H9 (cell line): ENCODE measurements around the gene IKZF1. TPM values are rescaled to one million over a fixed set of nuclear protein-coding genes. Genes with fewer than 3 reads are reported as not detected.

Source experiments
- DNase-seq: peaks from one replicate; pipeline ENCODE4 v3.0.0-alpha.2; 2017
- H2AFZ ChIP-seq: one replicate; pipeline ENCODE4 v1.6.1; 2013; ENCODE audit warnings: mild to moderate bottlenecking, low read length, control low read depth, moderate library complexity
- H2AK5ac ChIP-seq: 2 replicates; pipeline ENCODE4 v1.6.1; 2013; ENCODE audit warnings: low read length, control low read depth, mixed read lengths; ENCODE audit not compliant: insufficient read length
- H2BK120ac ChIP-seq: one replicate; pipeline ENCODE4 v1.6.1; 2013; ENCODE audit warnings: low read depth, mild to moderate bottlenecking, low read length, control low read depth, inconsistent platforms; ENCODE audit not compliant: poor library complexity, severe bottlenecking
- H2BK12ac ChIP-seq: 2 replicates; pipeline ENCODE4 v1.6.1; 2013; ENCODE audit warnings: low read length, control low read depth, mixed read lengths, low read depth; ENCODE audit not compliant: insufficient read length
- H2BK15ac ChIP-seq: 2 replicates; pipeline ENCODE4 v1.6.1; 2013; ENCODE audit warnings: low read depth, low read length, control low read depth
- H2BK20ac ChIP-seq: one replicate; pipeline ENCODE4 v1.6.1; 2013; ENCODE audit warnings: low read depth, mild to moderate bottlenecking, low read length, control low read depth, inconsistent platforms; ENCODE audit not compliant: poor library complexity, severe bottlenecking
- H2BK5ac ChIP-seq: 2 replicates; pipeline ENCODE4 v1.6.1; 2013; ENCODE audit warnings: low read length, control low read depth, mixed read lengths; ENCODE audit not compliant: insufficient read length
- H3K14ac ChIP-seq: 2 replicates; pipeline ENCODE4 v1.6.1; 2013; ENCODE audit warnings: low read length, control low read depth; ENCODE audit not compliant: insufficient read depth
- H3K18ac ChIP-seq: 2 replicates; pipeline ENCODE4 v1.6.1; 2013; ENCODE audit warnings: low read depth, mild to moderate bottlenecking, mixed read lengths, low read length, control low read depth; ENCODE audit not compliant: insufficient read length
- H3K23ac ChIP-seq: 2 replicates; pipeline ENCODE4 v1.6.1; 2013; ENCODE audit warnings: low read length, control low read depth, mixed read lengths, low read depth; ENCODE audit not compliant: insufficient read length
- H3K23me2 ChIP-seq: 2 replicates; pipeline ENCODE4 v1.6.1; 2013; ENCODE audit warnings: low read depth, mild to moderate bottlenecking, mixed read lengths, low read length, control low read depth; ENCODE audit not compliant: insufficient read length, poor library complexity, severe bottlenecking
- H3K27ac ChIP-seq: 2 replicates; pipeline ENCODE4 v1.5.1; 2013; ENCODE audit warnings: low read length, control low read depth, mixed read lengths, low read depth; ENCODE audit not compliant: insufficient read length
- H3K27me3 ChIP-seq: 2 replicates; pipeline ENCODE4 v1.6.1; 2013; ENCODE audit warnings: low read length, control low read depth, inconsistent platforms; ENCODE audit not compliant: insufficient read depth
- H3K4ac ChIP-seq: 2 replicates; pipeline ENCODE4 v1.6.1; 2013; ENCODE audit warnings: low read depth, mild to moderate bottlenecking, control low read depth, inconsistent platforms, low read length, moderate library complexity
- H3K4me1 ChIP-seq: 2 replicates; pipeline ENCODE4 v1.6.1; 2013; ENCODE audit warnings: low read length, control low read depth, inconsistent platforms; ENCODE audit not compliant: insufficient read depth
- H3K4me2 ChIP-seq: 2 replicates; pipeline ENCODE4 v1.6.1; 2013; ENCODE audit warnings: low read length, control low read depth, mixed read lengths; ENCODE audit not compliant: insufficient read length, insufficient read depth
- H3K56ac ChIP-seq: 2 replicates; pipeline ENCODE4 v1.6.1; 2013; ENCODE audit warnings: low read depth, mild to moderate bottlenecking, mixed read lengths, low read length, control low read depth; ENCODE audit not compliant: insufficient read length
- H3K79me1 ChIP-seq: 2 replicates; pipeline ENCODE4 v1.6.1; 2013; ENCODE audit warnings: low read depth, mild to moderate bottlenecking, moderate library complexity, low read length, control low read depth, inconsistent platforms; ENCODE audit not compliant: insufficient read depth, poor library complexity, severe bottlenecking
- H3K79me2 ChIP-seq: 2 replicates; pipeline ENCODE4 v1.6.1; 2013; ENCODE audit warnings: low read length, control low read depth, inconsistent platforms; ENCODE audit not compliant: insufficient read depth
- H3K9ac ChIP-seq: 2 replicates; pipeline ENCODE4 v1.6.1; 2013; ENCODE audit warnings: low read length, control low read depth, mixed read lengths; ENCODE audit not compliant: insufficient read length; ENCODE audit errors: extremely low read depth
- H3K9me3 ChIP-seq: one replicate; pipeline ENCODE4 v1.6.1; 2013; ENCODE audit warnings: low read depth, low read length, inconsistent platforms; ENCODE audit not compliant: control insufficient read depth
- H3T11ph ChIP-seq: one replicate; pipeline ENCODE4 v1.6.1; 2013; ENCODE audit warnings: mild to moderate bottlenecking, low read length, control low read depth, inconsistent platforms
- H4K20me1 ChIP-seq: one replicate; pipeline ENCODE4 v1.6.1; 2013; ENCODE audit not compliant: control insufficient read depth, insufficient read length, insufficient read depth
- H4K5ac ChIP-seq: 2 replicates; pipeline ENCODE4 v1.6.1; 2013; ENCODE audit warnings: low read depth, mild to moderate bottlenecking, mixed read lengths, low read length, control low read depth; ENCODE audit not compliant: insufficient read length
- H4K8ac ChIP-seq: replicated peaks from 2 replicates; pipeline ENCODE4 v1.6.1; 2013; ENCODE audit warnings: low read length, control low read depth, mixed read lengths, low read depth; ENCODE audit not compliant: insufficient read length
- H4K91ac ChIP-seq: 2 replicates; pipeline ENCODE4 v1.6.1; 2013; ENCODE audit warnings: low read depth, mild to moderate bottlenecking, moderate library complexity, mixed read lengths, low read length, control low read depth; ENCODE audit not compliant: insufficient read length
- H3K27ac Mint-ChIP-seq, 3 experiments: 2 replicates in 2 of 3; 3 replicates in 1 of 3; pipeline ENCODE4 v1.8.0; 2020 to 2021; ENCODE audit warnings: mixed read lengths in 3 of 3, mild to moderate bottlenecking in 1 of 3, moderate library complexity in 1 of 3
- H3K27me3 Mint-ChIP-seq: 2 replicates; pipeline ENCODE4 v1.8.0; 2021; ENCODE audit warnings: low read depth, mild to moderate bottlenecking, moderate library complexity, mixed read lengths
- H3K36me3 Mint-ChIP-seq, 3 experiments: 2 replicates in 2 of 3; 3 replicates in 1 of 3; pipeline ENCODE4 v1.8.0; 2020 to 2021; ENCODE audit warnings: low read depth in 3 of 3, mixed read lengths in 3 of 3; ENCODE audit not compliant: insufficient read depth in 1 of 3
- H3K4me1 Mint-ChIP-seq, 2 experiments: 2 replicates each; pipeline ENCODE4 v1.8.0; 2020; ENCODE audit warnings: mixed read lengths in 2 of 2
- H3K4me3 Mint-ChIP-seq, 2 experiments: 2 replicates in 1 of 2; 3 replicates in 1 of 2; pipeline ENCODE4 v1.8.0; 2020 to 2021; ENCODE audit warnings: mild to moderate bottlenecking in 2 of 2, mixed read lengths in 2 of 2, moderate library complexity in 1 of 2
- H3K9me3 Mint-ChIP-seq, 2 experiments: 2 replicates in 1 of 2; 3 replicates in 1 of 2; pipeline ENCODE4 v1.8.0; 2020; ENCODE audit warnings: mild to moderate bottlenecking in 2 of 2, mixed read lengths in 2 of 2, moderate library complexity in 1 of 2
- WGBS: extraction: QIAGEN DNeasy Blood & Tissue Kit; methylation state at CpG from one replicate; pipeline ENCODE4 v1.1.7; 2013; ENCODE audit warnings: missing lambda C conversion rate, low lambda C conversion rate, mixed read lengths; ENCODE audit not compliant: insufficient read length; ENCODE audit errors: extremely low coverage; 5-methylcytosine and 5-hydroxymethylcytosine counted together
- total RNA-seq: library from RNA; stranded (reverse); gene quantifications from 2 replicates; pipeline ENCODE4 v1.2.1, GENCODE V29; 2021
- TF ChIP-seq, protein P1 (sequence below): fragments of 200-600 bp; sonication (generic); conservative IDR thresholded peaks from 3 replicates; pipeline ENCODE4 v1.8.0; 2021; ENCODE audit warnings: antibody characterized with exemption, mild to moderate bottlenecking

IKZF1 gene
- total RNA-seq, 1 experiment from 2014 or later: 0.98 TPM

DNA sequence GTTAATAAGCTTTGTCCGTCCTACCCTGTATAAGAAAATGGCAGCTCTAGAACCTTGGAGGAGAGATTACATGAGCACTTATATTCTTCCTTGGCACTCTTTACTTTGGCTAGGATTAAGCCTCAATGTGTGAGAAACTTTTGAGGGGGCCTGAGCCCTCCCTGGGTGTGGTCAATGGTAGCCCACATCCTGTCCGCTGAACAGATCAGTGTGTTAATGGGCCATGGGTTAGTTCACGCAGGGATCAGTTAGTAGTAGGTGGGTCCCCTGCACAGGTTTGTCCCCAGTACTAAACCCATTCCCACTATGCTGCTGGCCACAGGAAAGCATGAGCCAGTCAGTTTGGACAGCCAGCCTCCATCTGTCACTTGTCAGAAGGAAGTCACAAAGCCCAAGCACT lies 20.2 kb upstream of the IKZF1 start:
- TF ChIP-seq, protein P1, sequence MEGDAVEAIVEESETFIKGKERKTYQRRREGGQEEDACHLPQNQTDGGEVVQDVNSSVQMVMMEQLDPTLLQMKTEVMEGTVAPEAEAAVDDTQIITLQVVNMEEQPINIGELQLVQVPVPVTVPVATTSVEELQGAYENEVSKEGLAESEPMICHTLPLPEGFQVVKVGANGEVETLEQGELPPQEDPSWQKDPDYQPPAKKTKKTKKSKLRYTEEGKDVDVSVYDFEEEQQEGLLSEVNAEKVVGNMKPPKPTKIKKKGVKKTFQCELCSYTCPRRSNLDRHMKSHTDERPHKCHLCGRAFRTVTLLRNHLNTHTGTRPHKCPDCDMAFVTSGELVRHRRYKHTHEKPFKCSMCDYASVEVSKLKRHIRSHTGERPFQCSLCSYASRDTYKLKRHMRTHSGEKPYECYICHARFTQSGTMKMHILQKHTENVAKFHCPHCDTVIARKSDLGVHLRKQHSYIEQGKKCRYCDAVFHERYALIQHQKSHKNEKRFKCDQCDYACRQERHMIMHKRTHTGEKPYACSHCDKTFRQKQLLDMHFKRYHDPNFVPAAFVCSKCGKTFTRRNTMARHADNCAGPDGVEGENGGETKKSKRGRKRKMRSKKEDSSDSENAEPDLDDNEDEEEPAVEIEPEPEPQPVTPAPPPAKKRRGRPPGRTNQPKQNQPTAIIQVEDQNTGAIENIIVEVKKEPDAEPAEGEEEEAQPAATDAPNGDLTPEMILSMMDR: no peak
- Histone ChIP-seq H2BK20ac (no peak overlapping the region), H4K91ac (no peak overlapping the region), H2BK120ac (no peak overlapping the region), H3K14ac (no peak overlapping the region; the same call in 1 of the 2 replicates), H3K9ac (no peak overlapping the region), H2BK12ac (no peak overlapping the region), H2BK5ac (no peak overlapping the region), H3K23me2 (no peaks in the 10 kb centered on the region), H2AK5ac (no peak overlapping the region), H2BK15ac (no peak overlapping the region), H3T11ph (no peak overlapping the region), H3K9me3 (no peaks in the 10 kb centered on the region), H3K4ac (no peak overlapping the region), H4K5ac (no peak overlapping the region), H3K4me2 (no peak overlapping the region), H4K20me1 (no peaks in the 10 kb centered on the region), H3K79me2 (no peaks in the 10 kb centered on the region), H3K18ac (no peak overlapping the region), H3K4me1 (no peaks in the 10 kb centered on the region), H3K27me3 (no peaks in the 10 kb centered on the region), H4K8ac (no peak overlapping the region), H3K56ac (no peak overlapping the region), H3K79me1 (no peaks in the 10 kb centered on the region), H3K23ac (no peak overlapping the region), H2AFZ (no peak overlapping the region), H3K27ac (no peak overlapping the region)
- Mint-ChIP-seq H3K27me3 (peaks cover under 1% of the 10 kb centered on the region), H3K27ac (no peak overlapping the region), H3K9me3 (peaks cover 0 to 4% of the 10 kb centered on the region in 2 experiments; a peak in 2 of 5 replicates), H3K4me3 (no peak overlapping the region), H3K36me3 (no peaks in the 10 kb centered on the region), H3K4me1 (no peaks in the 10 kb centered on the region)
- DNase-seq: no peak
- WGBS: no CpG with 5 or more reads among the region's 3 CpGs
